HG03575 (cell line): ENCODE measurements around the gene TSACC.
"Not testable (repeated sequence)": the region's sequence is repeated elsewhere in the genome, so short reads cannot be mapped to it uniquely, and the experiment has no call there.

Experiments
- ATAC-seq: cut with Tn5 transposase; IDR thresholded peaks from one replicate; pipeline ENCODE4 v1.9.1; 2021; ENCODE audit not compliant: unreplicated experiment, insufficient number of reproducible peaks, low FRiP score; ENCODE audit errors: extremely low read depth

Gene TSACC

GRCh38 chr1:156342166-156342955, 4.0 kb downstream of the TSACC start:
- ATAC-seq, result no peak

DNA sequence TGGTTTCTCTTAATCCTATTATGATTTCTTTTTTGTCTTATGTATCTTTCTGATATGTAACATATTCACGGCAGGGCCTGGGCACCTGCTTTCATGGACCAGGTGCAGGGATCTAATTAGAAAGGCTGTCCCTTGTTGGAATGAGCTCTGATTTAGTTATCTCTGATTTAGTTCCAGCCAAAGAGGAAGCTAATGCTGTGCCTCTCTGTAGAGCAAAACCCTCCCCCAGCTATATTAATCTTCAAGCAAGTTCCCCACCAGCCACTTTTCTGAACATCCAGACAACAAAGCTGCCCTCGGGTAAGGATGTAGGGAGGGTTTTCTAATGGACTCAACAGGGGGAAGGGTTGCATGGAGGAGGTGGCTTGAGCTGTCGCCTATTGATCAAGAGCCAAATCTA, 6.1 kb downstream of the TSACC start:
- no peak for ATAC-seq

DNA sequence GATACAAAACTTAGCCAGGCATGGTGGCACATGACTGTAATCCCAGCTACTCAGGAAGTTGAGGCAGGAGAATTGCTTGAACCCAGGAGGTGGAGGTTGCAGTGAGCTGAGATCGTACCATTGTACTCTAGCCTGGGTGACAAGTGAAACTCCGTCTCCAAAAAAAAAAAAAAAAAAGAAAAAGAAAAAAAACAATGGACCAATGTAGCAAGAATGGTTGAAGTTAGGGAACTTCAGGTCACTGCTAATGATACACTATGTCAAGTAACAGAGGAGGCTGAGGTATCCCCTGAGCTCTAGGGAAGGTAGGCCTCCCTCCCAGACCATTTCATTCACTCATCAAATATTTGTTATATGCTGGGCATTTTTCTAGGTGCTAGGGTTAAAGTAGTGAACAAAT, 7.7 kb downstream of the TSACC start:
- not testable (repeated sequence) for ATAC-seq

DNA sequence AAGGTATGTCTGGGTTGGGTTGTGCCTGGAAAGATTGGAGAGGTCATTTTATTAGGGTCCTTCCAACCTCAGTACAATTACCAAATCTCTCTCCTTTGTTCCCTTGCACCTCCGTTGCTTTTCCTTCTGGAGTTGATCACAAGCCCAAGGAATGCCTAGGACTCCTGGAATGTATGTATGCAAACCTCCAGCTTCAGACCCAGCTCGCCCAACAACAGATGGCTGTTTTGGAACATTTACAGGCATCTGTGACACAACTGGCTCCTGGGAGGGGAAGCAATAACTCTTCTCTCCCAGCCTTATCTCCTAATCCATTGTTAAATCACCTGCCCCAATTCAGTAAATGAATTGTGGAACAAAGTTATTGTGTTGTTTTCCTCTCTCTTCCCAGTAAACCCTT, 8.3 kb downstream of the TSACC start:
- ATAC-seq, result no peak

DNA sequence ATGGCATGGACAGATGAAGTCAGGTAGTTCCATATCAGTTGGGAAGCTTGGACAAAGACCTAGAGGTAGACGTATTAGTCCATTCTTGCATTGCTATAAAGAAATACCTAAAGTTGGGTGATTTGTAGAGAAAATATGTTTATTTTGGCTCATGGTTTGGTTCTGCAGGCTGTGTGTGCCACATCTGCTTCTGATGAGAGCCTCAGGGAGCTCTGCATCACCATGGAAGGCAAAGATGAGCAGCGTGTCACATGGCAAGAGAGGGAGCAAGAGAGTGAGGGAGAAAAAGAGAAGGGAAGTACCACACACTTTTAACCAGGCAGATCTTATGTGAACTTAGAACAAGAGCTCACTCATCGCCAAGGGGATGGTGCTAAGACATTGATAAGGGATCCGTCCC, 9.0 kb downstream of the TSACC start:
- ATAC-seq, result no peak

- not testable (repeated sequence) for ATAC-seq
Measured at GRCh38 chr1:156352481-156352880, 14.2 kb downstream of the TSACC start.

GRCh38 chr1:156356262-156356874, 18.0 kb downstream of the TSACC start:
- no peak for ATAC-seq

DNA sequence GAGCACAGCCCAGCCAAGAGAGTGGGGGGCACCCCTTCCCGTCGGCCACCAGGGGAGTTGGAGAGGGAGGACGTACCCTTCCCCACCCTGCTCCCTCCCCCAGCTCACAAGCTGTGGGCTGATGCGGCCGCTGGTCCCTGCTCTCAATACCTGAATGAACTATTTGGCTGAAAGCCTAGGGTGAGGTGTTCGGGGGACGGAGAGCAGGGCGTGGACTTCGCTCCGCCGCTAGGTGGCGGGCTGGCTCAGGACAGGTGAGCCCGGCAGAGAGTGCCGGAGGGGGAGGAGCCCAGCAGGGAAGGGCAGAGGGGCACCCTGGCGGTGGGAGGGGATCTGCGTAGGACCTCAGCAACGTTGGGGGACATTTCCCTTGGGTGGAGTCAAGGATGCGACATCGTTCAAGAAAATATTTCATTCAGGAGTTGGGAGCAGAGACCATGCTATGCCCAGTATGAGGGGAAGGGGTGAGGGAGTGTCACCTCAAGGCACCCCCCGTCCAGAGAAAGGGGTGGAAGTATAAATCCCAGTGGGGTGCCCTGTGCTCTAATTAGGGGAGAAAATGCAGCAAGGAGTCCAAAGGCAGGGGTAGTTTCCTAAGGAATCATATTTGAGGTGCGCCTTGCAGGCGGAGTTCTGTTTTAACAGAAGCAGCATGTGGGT, 18.7 kb downstream of the TSACC start:
- no peak for ATAC-seq

DNA sequence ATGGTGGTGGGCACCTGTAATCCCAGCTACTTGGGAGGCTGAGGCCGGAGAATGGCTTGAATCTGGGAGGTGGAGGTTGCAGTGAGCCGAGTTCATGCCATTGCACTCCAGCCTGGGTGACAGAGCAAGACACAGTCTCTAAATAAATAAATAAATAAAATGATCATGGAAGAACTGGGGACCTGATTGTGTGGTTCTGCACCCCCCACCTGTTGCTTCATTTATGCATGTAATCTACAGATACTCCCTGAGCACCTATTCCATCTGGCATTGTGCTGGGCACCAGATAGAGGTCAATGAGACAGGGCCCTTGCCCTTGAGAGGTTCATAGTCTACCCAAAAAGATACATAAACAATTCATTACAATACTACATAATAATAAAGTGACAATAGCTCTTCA, 19.7 kb downstream of the TSACC start:
- no peak for ATAC-seq

DNA sequence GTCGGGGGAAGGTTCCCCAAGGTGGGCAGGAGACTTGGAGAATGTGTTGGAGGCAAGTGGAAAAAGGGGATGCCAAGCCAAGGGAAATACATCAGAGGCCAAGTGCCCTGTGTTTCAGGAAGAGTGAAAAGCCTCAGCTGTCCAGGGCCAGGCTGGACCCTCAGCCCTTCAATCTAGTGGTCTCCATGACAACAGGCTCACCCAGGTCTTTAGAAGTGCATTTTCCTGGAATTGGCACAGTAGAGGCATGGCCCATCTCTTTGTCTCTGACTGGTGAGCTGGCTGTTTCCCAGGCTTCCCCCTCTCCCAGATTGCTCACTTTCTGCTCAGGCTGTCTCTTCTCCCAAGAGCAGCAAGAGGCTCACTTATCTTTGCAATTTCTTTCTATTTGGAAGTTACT, 20.3 kb downstream of the TSACC start:
- ATAC-seq, result no peak

DNA sequence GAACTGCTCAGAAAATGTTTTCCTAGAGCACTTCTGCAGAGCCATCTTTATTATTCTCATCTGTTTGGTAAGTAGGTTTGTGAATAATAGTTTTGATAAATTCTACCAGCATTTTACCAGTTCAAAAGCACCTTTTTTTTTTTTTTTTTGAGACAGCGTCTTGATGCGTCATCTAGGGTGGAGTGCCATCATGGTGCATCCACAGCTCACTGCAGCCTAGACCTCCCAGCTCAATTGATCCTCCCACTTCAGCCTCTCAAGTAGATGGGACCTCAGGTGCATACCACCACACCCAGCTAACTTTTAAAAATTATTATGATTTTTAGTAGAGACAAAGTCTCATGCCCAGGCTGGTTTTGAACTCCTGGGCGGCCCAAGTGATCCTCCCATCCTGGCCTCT, 20.9 kb downstream of the TSACC start:
- no peak for ATAC-seq

GRCh38 chr1:156359973-156360372, 21.6 kb downstream of the TSACC start:
- no peak for ATAC-seq

GRCh38 chr1:156360534-156360933, 22.2 kb downstream of the TSACC start:
- no peak for ATAC-seq

- no peak for ATAC-seq
Measured at GRCh38 chr1:156365754-156366153, 27.4 kb downstream of the TSACC start.

DNA sequence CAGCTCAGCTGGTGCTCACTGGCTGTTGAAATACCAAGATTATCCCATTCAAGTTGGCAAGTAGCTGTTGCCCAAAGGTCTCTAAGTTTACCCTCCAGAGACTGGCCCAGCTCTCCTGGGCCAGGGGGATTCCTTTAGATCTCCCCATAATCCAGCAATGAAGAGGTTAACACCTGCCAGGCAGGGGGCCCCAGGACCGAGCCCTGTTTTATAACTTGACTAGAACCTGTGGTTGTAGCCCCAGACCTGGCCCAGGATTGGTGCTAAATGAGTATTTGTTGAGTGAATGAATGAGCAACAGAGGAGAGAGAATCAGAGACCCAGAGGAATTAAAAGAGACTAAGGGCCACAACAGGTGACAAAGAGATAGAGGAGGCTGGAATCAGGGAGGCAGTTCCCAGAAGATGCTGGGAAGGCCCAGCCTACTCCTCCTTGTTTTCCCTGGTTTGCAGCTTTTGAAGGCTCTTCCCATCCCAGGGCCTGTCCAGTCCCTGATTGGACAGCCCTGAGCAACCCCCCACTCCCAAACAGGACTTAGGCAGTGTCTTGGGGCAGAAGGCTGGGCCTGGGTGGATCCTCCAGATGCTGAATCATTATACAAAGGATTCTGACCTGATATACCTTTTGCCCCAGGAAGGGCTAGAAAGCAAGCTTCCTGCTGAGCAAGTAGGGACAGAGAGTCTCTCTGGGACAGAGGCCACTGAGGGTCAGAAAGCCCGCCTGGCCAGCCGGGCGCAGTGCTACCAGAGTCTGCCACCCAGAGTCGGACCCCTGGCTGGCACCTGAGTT, 28.2 kb downstream of the TSACC start:
- ATAC-seq, result no peak

DNA sequence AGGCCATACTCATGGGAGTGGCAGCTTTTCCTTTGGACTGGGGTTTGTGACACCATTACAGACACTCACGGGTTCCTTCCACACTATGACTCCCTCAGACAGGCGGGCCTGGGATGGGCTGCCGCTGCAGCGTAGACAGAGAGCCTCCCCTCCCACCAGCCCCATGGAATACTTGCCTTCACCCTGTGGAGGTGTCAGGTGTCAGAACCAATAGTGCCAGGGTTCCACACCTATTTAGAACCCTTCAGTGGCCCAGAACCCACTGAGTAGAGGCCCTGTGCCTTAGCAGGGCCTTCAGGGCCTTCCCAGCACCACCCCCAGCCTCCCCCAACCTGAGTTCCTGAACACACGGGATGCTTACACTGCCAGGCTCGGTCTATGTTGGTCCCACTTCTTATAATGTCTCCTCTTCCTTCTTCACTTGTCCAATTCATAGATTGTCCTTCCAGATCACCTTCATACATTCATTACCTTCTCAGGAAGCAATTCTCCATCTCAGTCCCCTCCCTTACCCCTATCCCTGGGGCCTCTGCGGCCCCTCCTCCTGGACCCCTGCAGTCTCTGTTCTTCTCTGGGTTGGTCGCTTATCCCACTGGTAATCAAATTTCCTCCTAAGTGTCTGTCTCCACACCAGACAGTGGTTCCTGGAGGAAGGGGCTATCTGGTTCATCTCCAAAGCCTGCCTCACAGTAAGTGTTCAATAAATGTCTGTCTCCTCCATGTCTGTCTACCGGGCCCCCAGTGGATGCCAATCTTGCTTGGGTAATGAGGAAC, 29.2 kb downstream of the TSACC start:
- ATAC-seq, result no peak

DNA sequence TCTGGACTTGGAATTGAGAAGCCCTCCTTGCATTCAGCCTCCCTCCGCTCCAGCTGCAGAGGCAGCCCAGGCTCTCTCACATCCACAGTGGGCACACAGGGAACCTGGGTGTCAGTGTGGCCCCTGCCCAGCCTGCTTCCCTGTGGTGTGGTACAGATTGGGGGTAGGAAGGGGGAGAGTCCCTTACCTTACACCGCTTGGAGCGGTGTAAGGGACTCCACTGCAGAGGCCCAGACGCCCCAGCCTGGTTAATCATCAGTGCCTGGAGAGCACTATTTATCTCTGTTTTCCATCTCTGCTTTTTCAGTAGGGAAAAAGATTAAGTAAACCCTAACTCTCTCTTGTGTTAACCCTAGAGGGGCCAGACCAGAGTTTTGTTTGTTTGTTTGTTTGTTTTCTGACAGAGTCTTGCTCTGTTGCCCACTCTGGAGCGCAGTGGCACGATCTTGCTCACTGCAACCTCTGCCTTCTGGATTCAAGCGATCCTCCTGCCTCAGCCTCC, 29.9 kb downstream of the TSACC start:
- no peak for ATAC-seq

DNA sequence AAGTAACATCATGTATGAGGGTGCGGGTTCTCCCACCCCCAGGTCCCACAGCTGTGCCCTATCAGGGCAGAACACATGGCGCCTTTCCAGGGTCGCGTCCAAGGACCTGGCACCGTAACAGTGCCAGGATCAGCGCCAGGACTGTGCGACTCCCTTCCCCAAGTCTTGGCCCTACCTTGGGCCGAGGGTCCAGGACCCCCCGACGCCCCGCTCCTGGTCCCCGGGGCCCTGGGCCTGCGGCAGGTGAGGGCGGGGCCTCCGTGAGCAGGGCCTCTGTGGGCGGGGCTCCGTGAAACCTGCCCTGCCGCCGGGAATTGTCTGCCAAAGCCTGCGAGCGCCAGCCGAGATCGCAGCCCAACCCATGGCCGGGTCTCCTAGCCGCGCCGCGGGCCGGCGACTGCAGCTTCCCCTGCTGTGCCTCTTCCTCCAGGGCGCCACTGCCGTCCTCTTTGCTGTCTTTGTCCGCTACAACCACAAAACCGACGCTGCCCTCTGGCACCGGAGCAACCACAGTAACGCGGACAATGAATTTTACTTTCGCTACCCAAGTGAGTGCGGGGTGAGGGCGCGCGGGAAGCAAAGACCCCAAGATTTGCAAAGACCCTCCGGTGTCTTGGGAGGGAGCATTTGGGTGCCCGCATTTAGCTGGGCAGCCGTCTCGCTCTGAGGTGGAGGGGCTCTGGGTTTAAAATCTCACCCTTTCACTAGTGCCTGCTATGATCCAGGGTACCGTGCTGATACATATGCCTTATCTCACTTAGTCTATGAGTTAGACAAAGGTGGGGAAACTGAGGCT, 30.8 kb downstream of the TSACC start, which contains the start of gene RHBG:
Gene RHBG (plus strand): TSS at position 323 of the 796 bp plus-strand sequence. CDS start 39 bp downstream, at position 362.
- ATAC-seq, result no peak
